Measurements from ENCODE around the gene MRPS23. TPM values are rescaled to one million over a fixed set of nuclear protein-coding genes. Genes with fewer than 3 reads are reported as not detected.

MRPS23 gene
- total and polyA plus RNA-seq, 2 of the 13 experiments (the other 11 are each of a cell fraction or from before 2014, with no cell fraction given) = 63.2 to 181 TPM

- TF ChIP-seq DZIP1 (CRISPR knock-in tag; IDR thresholded peaks at IDR 0.05) (no peak), ZNF546 (CRISPR knock-in tag; conservative IDR thresholded peaks at IDR 0.05) (no peak), TFE3 (CRISPR knock-in tag; IDR thresholded peaks at IDR 0.05) (no peak; the same call in 1 of the 2 replicates), ATF4 (CRISPR knock-in tag; IDR thresholded peaks at IDR 0.05) (no peak), SYNCRIP (IDR thresholded peaks at IDR 0.05; ENCODE audit: insufficient read depth, low read depth, low read length) (no peak), SKI (IDR thresholded peaks at IDR 0.05; ENCODE audit: partially characterized antibody) (peak; percentile 16), ZNF850 (CRISPR knock-in tag; conservative IDR thresholded peaks at IDR 0.05) (no peak), ZNF572 (CRISPR knock-in tag; IDR thresholded peaks at IDR 0.05) (no peak), KAT2B (IDR thresholded peaks at IDR 0.05; ENCODE audit: borderline replicate concordance, low read depth, low read length) (no peak), ZNF33B (CRISPR knock-in tag; IDR thresholded peaks at IDR 0.05) (no peak), ONECUT2 (CRISPR knock-in tag; IDR thresholded peaks at IDR 0.05) (no peak), JUN (CRISPR knock-in tag; IDR thresholded peaks at IDR 0.05) (0 out of 2 replicates have a peak, but pooled peaks have one; percentile 24), REST (IDR thresholded peaks at IDR 0.05; ENCODE audit: borderline replicate concordance in 1 of 2, low read depth in 1 of 2, low read length in 2 of 2) (no peak), PCBP2 (optimal IDR thresholded peaks at IDR 0.05; ENCODE audit: low read depth, low read length, poor library complexity, severe bottlenecking) (no peak), TOPORS (CRISPR knock-in tag; IDR thresholded peaks at IDR 0.05) (no peak), MYPOP (CRISPR knock-in tag; IDR thresholded peaks at IDR 0.05) (no peak), GZF1 (CRISPR knock-in tag; IDR thresholded peaks at IDR 0.05) (no peak), NFYC (CRISPR knock-in tag; IDR thresholded peaks at IDR 0.05) (no peak), ZNF30 (CRISPR knock-in tag; IDR thresholded peaks at IDR 0.05) (no peak)
Measured at GRCh38 chr17:57868007-57868909, 18.4 kb upstream of the MRPS23 start (continued).

Measured in HepG2 (cell line).